GM21528 (cell line): ENCODE data around the gene ATP6V0B.

ENCODE experiments used
- ATAC-seq: cut with Tn5 transposase; IDR thresholded peaks from one replicate; pipeline ENCODE4 v1.9.1; 2021; ENCODE audit warnings: mild to moderate bottlenecking, moderate library complexity; ENCODE audit not compliant: unreplicated experiment, low FRiP score

The ATP6V0B gene

DNA sequence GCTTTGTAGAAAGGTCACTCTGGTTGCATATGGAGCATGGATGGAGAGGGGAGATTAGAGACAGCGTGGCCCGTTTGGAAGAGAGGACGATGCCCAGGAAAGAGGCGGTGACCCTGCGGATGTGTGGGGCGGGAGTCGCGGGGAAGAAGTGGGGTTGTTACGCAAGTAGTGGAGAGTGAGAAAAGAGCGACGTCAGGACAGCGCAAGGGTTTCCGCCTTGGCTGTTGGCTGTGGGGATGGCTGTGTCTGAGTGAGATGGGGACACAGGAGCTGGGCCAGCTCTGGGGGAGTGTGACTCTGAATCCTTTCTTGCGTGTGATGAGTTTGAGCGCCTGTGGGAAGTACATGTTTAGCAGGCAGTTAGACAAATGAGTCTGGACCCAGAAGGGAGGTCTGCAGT, 8.0 kb downstream of the ATP6V0B start:
- no peak for ATAC-seq

DNA sequence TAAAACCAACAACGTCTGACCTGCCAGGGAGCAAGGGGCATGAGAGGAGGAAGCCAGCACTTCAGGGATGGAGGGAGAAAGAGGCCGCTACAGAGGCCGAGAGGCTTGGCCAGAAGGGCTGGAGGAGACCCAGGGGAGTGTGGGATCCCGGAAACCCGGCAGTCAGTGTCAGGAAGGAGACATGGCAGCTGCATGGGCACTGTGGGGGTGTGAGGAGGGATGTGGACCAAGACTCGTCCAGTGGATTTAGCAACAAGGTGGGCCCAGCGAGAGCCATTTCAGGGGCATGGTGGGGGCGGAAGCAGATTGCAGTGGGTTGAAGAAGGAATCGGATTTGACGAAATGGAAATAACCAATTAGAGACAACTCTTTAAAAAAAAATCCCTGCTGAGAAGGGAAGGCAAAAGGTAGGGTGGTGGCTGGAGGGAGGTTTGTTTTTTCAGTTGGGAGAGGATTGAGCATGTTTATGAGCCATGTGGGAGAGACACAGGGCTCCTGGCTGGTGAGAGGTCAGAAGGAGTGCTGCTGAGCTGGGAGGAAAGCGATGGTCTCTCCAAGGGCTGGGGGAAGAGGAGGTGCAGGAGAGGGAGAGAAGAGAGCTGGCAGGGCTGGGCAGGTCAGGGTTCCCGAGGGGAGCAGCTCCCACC, 8.6 kb downstream of the ATP6V0B start:
- ATAC-seq, result no peak

DNA sequence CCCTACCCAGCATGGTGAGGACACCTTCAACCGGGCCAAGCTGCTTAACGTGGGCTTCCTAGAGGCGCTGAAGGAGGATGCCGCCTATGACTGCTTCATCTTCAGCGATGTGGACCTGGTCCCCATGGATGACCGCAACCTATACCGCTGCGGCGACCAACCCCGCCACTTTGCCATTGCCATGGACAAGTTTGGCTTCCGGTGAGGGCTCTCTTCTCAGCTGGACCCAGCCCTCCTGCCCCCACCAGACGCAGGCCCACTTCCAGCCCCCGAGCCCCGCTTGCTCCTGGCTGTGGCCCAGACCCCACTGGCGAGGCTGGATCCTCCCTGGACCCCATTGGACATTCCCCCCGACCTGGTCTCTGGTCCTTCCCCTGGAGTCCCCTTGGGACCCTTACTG, 10.1 kb downstream of the ATP6V0B start:
- no peak for ATAC-seq

DNA sequence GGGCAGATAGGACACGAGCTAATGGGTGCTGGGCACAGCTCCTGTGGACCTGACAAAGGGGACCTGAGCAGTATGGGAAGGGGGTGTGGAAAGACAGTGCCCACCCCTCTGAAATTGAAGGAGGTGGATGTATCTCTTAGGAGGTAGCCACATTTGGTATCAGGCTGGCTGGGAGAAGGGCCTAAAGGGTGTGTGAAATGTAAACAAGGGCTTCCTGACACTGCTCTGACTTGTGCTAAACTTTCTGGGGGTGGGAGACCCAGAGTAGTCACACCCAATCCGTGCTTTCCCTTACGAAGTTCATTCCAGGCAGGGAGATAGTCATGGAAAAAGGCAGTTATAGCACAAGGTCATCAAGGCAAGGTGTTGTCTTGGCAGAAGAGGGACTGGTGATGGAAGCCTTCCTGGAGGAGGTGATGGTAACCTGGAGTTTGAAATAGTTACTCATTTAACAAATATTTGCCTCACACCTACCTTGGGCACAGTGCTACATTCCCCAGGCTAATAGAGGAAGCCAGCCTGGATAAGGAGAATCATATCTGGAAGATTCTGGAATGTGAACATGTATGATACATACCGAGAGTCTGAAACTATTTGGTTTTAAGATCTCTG, 11.3 kb downstream of the ATP6V0B start:
- ATAC-seq, result no peak

DNA sequence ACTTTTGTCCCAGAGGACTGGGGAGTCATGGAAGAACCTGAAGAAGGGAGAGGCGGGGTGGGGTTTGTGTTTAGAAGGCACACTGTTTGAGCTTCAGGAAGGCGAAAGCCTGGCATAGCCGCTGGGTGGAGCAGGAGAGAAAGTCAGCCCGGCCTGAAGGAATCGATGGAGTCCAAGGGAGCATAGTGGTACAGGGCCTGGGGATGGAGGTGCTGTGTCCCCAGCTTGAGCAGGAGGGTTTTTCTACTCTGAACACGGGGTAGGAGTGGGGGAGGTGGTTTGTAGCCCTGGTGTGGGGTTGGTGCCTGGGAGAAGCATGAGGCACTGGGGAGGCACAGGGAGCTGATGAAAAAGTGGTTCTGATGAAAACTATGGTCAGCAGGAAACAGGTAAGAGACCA, 12.0 kb downstream of the ATP6V0B start:
- ATAC-seq, result no peak

DNA sequence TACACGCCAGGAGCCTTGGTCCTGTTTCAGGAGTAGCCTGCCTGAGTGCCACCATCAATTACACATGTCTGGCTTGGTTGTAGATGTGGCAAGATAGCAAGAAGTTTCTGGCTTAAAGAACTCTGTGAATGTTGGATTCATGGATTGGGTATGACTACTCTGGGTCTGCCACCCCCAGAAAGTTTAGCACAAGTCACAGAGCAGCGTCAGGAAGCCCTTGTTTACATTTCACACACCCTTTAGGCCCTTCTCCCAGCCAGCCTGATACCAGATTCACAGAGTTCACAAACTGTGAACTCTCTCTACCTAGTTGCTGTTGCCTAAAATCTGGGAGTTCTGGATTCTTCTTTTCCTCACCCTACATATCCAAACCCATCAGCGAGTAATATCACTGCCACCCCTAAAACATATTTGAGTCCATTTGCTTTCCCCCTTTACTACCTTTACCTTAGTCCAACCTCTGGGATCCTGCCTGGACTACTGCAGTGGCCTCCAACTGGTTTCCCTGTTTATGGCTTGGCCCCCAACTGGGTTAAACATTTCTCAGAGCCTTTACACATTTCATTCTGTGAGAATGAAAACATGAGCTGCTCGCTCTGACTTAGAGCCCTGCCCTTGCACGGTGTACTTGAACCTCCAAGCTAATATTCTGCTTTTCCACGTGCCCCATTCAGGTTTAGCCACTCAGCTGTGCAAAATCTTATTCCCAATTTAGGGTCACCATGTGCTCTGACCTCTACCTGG, 12.6 kb downstream of the ATP6V0B start:
- ATAC-seq, result no peak

DNA sequence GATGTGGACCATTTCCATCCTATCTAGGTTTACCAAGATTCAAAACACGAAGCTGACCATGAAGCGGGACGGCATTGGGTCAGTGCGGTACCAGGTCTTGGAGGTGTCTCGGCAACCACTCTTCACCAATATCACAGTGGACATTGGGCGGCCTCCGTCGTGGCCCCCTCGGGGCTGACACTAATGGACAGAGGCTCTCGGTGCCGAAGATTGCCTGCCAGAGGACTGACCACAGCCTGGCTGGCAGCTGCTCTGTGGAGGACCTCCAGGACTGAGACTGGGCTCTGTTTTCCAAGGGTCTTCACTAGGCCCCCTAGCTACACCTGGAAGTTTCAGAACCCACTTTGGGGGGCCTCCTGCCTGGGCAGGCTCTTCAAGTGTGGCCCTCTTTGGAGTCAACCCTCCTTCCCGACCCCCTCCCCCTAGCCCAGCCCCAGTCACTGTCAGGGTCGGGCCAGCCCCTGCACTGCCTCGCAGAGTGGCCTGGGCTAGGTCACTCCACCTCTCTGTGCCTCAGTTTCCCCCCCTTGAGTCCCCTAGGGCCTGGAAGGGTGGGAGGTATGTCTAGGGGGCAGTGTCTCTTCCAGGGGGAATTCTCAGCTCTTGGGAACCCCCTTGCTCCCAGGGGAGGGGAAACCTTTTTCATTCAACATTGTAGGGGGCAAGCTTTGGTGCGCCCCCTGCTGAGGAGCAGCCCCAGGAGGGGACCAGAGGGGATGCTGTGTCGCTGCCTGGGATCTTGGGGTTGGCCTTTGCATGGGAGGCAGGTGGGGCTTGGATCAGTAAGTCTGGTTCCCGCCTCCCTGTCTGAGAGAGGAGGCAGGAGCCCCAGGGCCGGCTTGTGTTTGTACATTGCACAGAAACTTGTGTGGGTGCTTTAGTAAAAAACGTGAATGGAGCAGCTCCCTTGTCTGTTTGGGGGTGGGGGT, 15.8 kb downstream of the ATP6V0B start:
- no peak for ATAC-seq

DNA sequence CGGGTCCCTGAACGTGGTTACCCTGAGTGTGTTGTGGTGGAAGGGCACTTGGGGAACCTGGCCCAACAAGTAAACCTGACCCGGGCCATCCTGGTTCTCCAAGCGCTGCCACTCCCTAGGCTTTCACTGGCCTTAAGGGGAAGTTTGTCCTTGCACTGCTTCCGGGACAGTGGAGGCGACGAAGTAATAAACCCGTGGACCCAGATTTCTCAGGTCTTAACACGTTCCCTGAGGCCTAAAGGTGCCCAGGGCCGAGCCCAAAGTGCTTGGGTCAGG, 16.4 kb downstream of the ATP6V0B start:
- ATAC-seq, result peak; percentile 6

DNA sequence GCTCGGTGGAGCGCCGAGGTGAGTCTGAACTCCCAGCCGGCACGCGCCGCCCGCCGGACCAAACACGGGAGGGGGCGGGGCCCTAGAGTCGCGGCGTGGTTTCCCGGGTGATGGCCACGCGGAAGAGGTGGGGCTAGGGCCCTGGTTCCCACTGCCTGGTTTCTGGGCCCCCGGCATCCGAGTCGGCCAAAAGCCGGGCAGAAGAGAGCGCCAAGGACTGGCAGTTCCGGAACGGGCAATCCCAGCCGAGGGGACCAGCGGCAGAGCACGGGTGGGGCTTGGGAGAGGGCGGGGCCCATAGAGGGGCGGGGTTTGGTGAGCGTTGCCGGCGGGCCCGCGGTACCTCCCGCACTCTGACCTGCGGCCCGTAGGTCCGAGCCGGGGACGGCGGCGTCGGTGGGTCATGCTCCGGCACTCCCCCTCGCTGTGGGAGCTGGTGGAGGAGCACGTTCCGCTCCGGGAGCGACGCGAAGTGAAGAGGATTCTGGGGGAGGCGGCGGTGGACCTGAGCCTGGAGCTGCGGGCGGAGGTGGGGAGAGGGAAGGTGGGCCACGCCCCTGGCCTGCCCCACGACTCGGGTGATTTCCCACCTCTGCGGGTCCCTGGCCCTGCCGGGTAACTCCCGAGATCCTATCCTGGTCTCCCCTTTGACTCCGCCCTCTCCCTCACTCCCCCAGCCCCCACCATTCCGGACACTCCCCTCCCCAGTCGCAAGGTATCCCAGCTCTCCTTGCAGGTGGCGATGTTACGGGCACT, 16.9 kb downstream of the ATP6V0B start, which contains the start of gene CCDC24:
Gene CCDC24 (plus strand): TSS at position 124 of the 756 bp plus-strand sequence. CDS start 280 bp downstream, at position 404.
- peak; percentile 73 for ATAC-seq

DNA sequence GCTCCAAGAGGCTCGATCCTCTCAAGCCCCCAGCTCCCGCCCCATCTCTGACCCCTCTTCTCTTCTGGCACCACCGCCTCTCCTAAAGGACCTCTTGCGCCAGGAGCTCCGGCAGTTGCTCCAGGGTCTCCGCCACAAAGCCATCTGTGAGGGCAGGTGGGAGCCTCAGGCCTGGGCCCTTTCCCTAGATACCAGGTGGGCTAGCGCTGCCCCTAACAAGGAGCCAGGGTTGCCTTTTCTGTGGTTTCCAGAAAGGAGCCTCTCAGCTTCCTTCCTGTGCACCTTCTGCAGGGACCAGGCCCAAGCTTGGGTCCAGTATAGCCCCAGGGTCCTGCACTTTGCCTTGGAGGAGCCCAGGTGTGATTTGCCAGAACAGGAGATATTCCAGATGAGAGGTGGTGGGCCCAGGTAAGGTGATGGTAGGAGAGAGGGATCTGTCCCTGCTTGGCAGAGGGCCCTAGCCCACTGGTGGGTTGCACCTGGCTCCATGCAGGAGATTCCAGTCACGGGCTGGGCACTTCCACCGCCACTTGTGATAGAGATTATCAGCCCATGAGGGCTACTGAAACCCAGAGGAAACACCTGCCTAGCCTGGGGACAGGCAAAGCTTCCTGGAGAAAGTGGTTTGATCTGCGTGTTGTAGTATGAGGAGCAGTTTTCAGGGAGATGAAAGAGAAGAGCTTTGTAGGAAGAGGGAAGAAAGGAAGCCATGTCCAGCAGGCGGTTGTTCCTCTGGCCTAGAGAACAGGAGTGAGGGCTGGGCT, 17.7 kb downstream of the ATP6V0B start:
- no peak for ATAC-seq

DNA sequence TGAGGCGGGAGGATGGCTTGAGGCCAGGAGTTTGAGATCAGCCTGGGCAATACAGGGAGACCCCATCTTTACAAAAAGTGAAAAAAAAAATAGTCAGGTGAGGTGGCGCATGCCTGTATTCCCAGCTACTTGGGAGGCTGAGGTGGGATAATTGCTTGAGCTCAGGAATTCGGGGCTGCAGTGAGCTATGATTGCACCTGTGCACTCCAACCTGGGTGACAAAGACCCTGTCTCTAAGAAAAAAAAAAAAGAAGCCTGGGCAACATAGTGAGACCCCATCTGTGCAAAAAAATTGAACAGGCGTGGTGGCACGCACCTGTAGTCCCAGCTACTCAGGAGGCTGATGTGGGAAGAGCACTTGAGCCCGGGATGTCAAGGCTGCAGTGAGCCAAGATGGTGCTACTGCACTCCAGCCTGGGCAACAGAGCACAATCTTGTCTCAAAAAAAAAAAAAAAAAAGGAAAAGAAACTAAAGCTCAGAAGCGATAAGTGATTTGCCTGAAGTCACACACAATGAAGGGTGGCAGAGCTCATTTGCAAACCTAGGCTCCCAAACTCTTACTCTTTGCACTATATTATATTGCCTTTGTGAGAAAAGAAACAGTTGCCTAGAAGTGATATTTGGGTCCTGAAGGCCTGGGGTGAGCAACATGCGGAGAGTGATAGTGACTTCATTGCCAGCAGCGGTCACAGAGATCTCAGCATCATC, 18.6 kb downstream of the ATP6V0B start:
- ATAC-seq, result no peak

DNA sequence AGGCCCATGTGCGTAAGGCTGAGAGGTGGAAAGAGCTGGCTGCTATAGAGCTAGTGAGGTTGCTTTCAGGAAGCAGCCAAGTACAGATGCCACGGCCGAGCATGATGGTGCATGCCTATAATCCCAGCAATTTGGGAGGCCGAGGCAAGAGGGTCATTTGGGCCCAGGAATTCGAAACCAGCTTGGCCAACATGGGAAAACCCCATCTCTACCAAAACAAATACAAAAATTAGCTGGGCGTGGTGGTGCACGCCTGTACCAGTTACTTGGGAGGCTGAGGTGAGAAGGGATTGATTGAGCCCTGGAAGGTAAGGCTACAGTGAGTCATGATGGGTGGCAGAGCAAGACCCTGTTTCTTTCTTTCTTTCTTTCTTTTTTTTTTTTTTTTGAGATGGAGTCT, 19.3 kb downstream of the ATP6V0B start:
- no peak for ATAC-seq

DNA sequence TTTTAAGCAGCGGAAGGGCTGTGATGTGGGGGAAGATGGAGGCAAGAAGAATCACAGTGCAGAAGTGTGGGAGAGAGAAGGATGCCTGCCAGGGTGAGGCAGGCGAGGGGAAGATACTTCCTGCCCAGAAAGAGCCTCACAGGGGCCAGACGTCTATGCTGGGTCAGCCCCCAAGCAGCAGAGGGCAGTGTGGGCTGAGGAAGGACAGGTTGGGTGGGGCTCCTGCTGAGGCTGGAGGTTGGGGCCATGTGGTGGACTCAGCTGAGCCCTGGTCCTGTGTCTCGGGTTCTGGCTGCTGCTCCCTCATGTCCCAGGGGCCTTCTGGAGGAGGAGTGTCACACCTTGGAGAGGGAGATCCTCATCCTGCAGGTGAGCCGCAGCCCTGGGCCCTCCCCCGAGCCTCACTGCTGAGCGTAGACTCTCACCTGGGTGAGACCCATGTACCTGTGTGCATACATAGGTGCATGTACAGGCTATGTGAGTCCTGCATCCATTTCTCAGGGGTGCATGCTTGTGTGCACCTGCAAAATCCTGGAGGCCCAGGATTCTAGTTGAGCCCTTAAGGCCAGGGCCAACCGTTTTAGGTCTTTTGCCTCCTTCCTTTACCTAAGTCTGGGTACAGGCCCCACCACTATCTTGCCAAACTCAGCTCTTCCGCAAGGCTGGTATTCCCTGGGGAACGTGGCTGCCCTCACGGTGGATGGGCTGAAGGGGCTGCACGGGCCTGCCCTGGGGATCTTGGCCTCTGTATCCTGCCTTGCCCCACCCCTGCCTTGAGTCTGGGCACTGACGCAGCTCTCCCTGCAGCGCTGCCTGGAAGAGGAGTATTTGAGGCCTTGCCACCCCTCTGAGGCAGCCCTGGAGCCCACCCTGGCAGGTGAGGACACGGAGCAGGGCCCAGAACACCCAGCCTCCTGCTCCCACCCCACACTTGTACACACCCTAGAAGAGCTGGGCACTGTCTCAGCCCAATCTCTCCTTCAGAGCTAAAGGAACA, 20.3 kb downstream of the ATP6V0B start:
- ATAC-seq, result no peak

DNA sequence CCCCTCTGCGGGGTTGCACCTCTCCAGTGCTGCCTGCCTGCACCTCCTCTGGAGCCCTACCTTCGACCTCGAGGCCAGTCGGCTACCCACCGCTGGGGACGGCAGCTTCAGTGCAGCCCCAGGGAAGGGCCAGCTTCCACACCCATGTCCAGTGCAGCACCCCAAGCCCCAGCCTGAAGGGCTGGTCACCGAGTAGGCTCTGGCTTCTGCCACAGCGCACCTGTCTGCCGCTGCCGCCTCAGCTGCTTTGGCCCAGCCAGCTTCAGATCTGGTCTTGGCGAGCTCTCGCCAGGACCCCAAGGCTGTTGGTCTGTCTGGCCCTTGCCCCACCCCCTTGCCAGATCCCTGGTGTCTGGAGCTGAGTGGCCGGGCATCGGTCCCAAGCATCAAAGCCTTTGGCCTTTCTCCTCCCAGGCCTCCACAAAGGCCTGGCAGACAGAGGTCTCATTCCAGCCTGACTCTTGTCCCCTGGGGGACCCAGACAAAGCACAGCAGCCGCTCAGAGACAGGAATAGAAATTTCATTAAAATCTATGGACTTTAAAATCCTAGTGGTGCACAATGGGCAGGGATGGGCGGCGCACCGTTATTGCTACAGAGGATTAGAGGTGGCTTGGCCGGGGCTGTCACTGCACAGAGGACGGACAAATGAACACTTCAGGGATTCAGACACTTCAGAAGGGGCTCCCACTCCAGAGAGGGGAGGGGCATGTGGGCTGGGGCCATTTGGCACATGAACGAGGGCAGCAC, 21.4 kb downstream of the ATP6V0B start:
- ATAC-seq, result no peak

DNA sequence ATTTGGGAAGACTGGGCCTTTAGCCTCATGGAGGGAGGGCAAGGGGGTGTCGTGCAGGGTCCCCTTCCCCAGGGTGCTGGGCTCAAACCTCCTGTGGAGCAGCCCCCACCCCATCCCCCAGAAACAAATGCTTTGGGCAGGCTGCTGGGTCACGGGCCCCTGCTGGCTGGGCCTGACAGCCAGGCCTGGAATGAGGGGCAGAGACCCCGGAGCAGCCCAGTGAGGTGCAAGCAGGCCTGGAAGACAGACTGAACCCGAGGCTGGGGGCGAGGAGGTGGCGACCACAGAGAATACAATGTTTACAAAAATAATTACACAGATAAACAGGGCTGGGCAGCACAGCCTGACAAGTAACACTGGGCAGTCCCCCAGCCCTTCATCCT, 22.0 kb downstream of the ATP6V0B start:
- ATAC-seq, result no peak

DNA sequence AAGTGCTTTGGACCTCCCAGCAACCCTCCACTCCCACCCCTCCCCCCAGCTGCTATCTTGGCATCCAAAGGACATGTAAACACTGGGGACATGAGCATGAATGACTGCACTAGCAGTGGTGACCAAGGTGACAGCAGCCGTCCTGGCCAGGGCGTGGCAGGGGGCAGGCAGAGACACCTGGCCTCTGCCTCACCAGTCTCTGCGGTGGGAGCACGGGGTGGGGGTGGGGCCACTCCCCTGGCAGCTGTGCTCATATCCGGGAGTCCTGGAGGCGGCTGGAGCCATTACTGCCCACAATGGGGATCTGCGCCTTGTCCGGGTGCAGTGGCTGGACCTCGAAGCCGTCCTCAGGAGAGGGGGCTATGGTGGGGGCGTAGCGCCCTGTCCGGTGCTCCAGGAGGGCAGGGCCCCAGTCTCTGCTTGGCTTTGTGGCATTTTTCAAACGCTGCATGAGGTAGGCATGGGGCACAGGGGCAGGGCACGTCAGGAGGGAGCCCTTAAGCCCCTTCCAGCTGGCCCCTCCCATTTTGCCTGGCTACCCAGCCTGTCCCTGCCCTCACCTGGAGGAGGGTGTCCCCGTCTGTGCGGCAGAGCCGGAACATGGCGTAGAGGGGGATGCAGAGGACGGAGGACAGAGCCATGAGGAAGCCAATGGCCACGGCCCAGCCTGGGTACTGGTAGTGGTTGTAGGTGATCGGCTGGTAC, 22.7 kb downstream of the ATP6V0B start:
- no peak for ATAC-seq
